HEK293 (cell line): ENCODE measurements around the gene HMG20B.
A peak's percentile ranks its signal among the peaks of the same experiment; 100 is the strongest.

Experiments used
- BCL11B ChIP-seq: fragments of 450-650 bp; formaldehyde crosslinking; IDR thresholded peaks from 2 replicates; pipeline ENCODE4 v1.5.1; 2016; ENCODE audit warnings: low read depth, missing biosample characterization, missing genetic modification characterization
- BCL6B ChIP-seq: fragments of 450-650 bp; formaldehyde crosslinking; IDR thresholded peaks from 2 replicates; pipeline ENCODE4 v1.5.1; 2017; ENCODE audit warnings: missing biosample characterization, missing genetic modification characterization
- EGR2 ChIP-seq: fragments of 450-650 bp; formaldehyde crosslinking; IDR thresholded peaks from 2 replicates; pipeline ENCODE4 v1.5.1; 2016; ENCODE audit warnings: low read depth, missing biosample characterization, missing genetic modification characterization
- KLF7 ChIP-seq: fragments of 450-650 bp; formaldehyde crosslinking; IDR thresholded peaks from 2 replicates; pipeline ENCODE4 v1.5.1; 2016; ENCODE audit warnings: missing biosample characterization, missing genetic modification characterization, borderline replicate concordance
- KLF9 ChIP-seq: fragments of 450-650 bp; formaldehyde crosslinking; IDR thresholded peaks from 2 replicates; pipeline ENCODE4 v1.5.1; 2016; ENCODE audit warnings: missing biosample characterization, missing genetic modification characterization, low read depth
- PBX3 ChIP-seq: sonication (generic); formaldehyde crosslinking; IDR thresholded peaks from 2 replicates; pipeline ENCODE4 v1.8.1; 2022; ENCODE audit warnings: mild to moderate bottlenecking, moderate library complexity, missing genetic modification reagents
- ZBTB21 ChIP-seq: fragments of 450-650 bp; formaldehyde crosslinking; IDR thresholded peaks from 2 replicates; pipeline ENCODE4 v1.5.1; 2017; ENCODE audit warnings: missing biosample characterization, missing genetic modification characterization
- ZBTB8A ChIP-seq: fragments of 450-650 bp; formaldehyde crosslinking; IDR thresholded peaks from 2 replicates; pipeline ENCODE4 v1.5.1; 2016; ENCODE audit warnings: missing biosample characterization, missing genetic modification characterization
- ZNF138 ChIP-seq: fragments of 450-650 bp; formaldehyde crosslinking; IDR thresholded peaks from 2 replicates; pipeline ENCODE4 v1.5.1; 2016; ENCODE audit warnings: missing biosample characterization, missing genetic modification characterization, borderline replicate concordance
- ZNF155 ChIP-seq: fragments of 450-650 bp; formaldehyde crosslinking; IDR thresholded peaks from 2 replicates; pipeline ENCODE4 v1.5.1; 2016; ENCODE audit warnings: missing biosample characterization, missing genetic modification characterization
- ZNF157 ChIP-seq: fragments of 450-650 bp; formaldehyde crosslinking; IDR thresholded peaks from 2 replicates; pipeline ENCODE4 v1.5.1; 2016; ENCODE audit warnings: missing biosample characterization, missing genetic modification characterization
- ZNF19 ChIP-seq: fragments of 450-650 bp; formaldehyde crosslinking; IDR thresholded peaks from 2 replicates; pipeline ENCODE4; 2016; ENCODE audit warnings: missing biosample characterization, missing genetic modification characterization, low read depth
- ZNF223 ChIP-seq: fragments of 450-650 bp; formaldehyde crosslinking; IDR thresholded peaks from 2 replicates; pipeline ENCODE4 v1.5.1; 2016; ENCODE audit warnings: missing biosample characterization, missing genetic modification characterization
- ZNF239 ChIP-seq: fragments of 450-650 bp; formaldehyde crosslinking; IDR thresholded peaks from 2 replicates; pipeline ENCODE4 v1.5.1; 2016; ENCODE audit warnings: missing biosample characterization, missing genetic modification characterization
- ZNF266 ChIP-seq: fragments of 450-650 bp; formaldehyde crosslinking; IDR thresholded peaks from 2 replicates; pipeline ENCODE4 v1.5.1; 2016; ENCODE audit warnings: missing biosample characterization, missing genetic modification characterization, low read depth
- ZNF341 ChIP-seq: fragments of 450-650 bp; formaldehyde crosslinking; IDR thresholded peaks from 2 replicates; pipeline ENCODE4; 2016; ENCODE audit warnings: low read depth, missing biosample characterization, missing genetic modification characterization
- ZNF404 ChIP-seq: fragments of 450-650 bp; formaldehyde crosslinking; IDR thresholded peaks from 2 replicates; pipeline ENCODE4 v1.5.1; 2017; ENCODE audit warnings: missing biosample characterization, missing genetic modification characterization
- ZNF423 ChIP-seq: fragments of 450-650 bp; formaldehyde crosslinking; IDR thresholded peaks from 2 replicates; pipeline ENCODE4 v1.5.1; 2016; ENCODE audit warnings: missing biosample characterization, missing genetic modification characterization
- ZNF433 ChIP-seq: fragments of 450-650 bp; formaldehyde crosslinking; IDR thresholded peaks from 2 replicates; pipeline ENCODE4 v1.5.1; 2016; ENCODE audit warnings: missing biosample characterization, missing genetic modification characterization, low read depth
- ZNF48 ChIP-seq: fragments of 450-650 bp; formaldehyde crosslinking; IDR thresholded peaks from 2 replicates; pipeline ENCODE4 v1.5.1; 2016; ENCODE audit warnings: missing biosample characterization, missing genetic modification characterization
- ZNF560 ChIP-seq: fragments of 450-650 bp; formaldehyde crosslinking; IDR thresholded peaks from 2 replicates; pipeline ENCODE4 v1.5.1; 2017; ENCODE audit warnings: missing biosample characterization, missing genetic modification characterization, borderline replicate concordance
- ZNF677 ChIP-seq: fragments of 450-650 bp; IDR thresholded peaks from 2 replicates; pipeline ENCODE4 v1.5.0; 2018; ENCODE audit warnings: missing biosample characterization, mild to moderate bottlenecking, missing genetic modification characterization, moderate library complexity
- ZNF777 ChIP-seq: fragments of 450-650 bp; formaldehyde crosslinking; IDR thresholded peaks from 2 replicates; pipeline ENCODE4 v1.5.1; 2017; ENCODE audit warnings: missing biosample characterization, missing genetic modification characterization, borderline replicate concordance
- ZNF843 ChIP-seq: fragments of 450-650 bp; formaldehyde crosslinking; IDR thresholded peaks from 2 replicates; pipeline ENCODE4 v1.5.1; 2016; ENCODE audit warnings: missing biosample characterization, missing genetic modification characterization
- TF ChIP-seq, protein P1 (sequence below): fragments of 450-650 bp; formaldehyde crosslinking; IDR thresholded peaks from 2 replicates; pipeline ENCODE4 v1.5.1; 2016; ENCODE audit warnings: missing biosample characterization, missing genetic modification characterization
- TF ChIP-seq, protein P2 (sequence below): fragments of 450-650 bp; formaldehyde crosslinking; IDR thresholded peaks from 2 replicates; pipeline ENCODE4 v1.5.1; 2016; ENCODE audit warnings: missing biosample characterization, missing genetic modification characterization
- TF ChIP-seq, protein P3 (sequence below): fragments of 450-650 bp; formaldehyde crosslinking; IDR thresholded peaks from 2 replicates; pipeline ENCODE4 v1.5.1; 2016; ENCODE audit warnings: missing biosample characterization, missing genetic modification characterization
- TF ChIP-seq, protein P4 (sequence below): fragments of 450-650 bp; formaldehyde crosslinking; IDR thresholded peaks from 2 replicates; pipeline ENCODE4; 2016; ENCODE audit warnings: missing biosample characterization, missing genetic modification characterization
- TF ChIP-seq, protein P5 (sequence below): fragments of 450-650 bp; formaldehyde crosslinking; IDR thresholded peaks from 2 replicates; pipeline ENCODE4 v1.5.1; 2016; ENCODE audit warnings: missing biosample characterization, missing genetic modification characterization

HMG20B gene

GRCh38 chr19:3573162-3573857, 566 bp downstream of the HMG20B start (continued):
- TF ChIP-seq, protein P1, sequence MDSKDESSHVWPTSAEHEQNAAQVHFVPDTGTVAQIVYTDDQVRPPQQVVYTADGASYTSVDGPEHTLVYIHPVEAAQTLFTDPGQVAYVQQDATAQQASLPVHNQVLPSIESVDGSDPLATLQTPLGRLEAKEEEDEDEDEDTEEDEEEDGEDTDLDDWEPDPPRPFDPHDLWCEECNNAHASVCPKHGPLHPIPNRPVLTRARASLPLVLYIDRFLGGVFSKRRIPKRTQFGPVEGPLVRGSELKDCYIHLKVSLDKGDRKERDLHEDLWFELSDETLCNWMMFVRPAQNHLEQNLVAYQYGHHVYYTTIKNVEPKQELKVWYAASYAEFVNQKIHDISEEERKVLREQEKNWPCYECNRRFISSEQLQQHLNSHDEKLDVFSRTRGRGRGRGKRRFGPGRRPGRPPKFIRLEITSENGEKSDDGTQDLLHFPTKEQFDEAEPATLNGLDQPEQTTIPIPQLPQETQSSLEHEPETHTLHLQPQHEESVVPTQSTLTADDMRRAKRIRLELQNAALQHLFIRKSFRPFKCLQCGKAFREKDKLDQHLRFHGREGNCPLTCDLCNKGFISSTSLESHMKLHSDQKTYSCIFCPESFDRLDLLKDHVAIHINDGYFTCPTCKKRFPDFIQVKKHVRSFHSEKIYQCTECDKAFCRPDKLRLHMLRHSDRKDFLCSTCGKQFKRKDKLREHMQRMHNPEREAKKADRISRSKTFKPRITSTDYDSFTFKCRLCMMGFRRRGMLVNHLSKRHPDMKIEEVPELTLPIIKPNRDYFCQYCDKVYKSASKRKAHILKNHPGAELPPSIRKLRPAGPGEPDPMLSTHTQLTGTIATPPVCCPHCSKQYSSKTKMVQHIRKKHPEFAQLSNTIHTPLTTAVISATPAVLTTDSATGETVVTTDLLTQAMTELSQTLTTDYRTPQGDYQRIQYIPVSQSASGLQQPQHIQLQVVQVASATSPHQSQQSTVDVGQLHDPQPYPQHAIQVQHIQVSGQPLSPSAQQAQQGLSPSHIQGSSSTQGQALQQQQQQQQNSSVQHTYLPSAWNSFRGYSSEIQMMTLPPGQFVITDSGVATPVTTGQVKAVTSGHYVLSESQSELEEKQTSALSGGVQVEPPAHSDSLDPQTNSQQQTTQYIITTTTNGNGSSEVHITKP (tag by site-specific recombination): no peak
- TF ChIP-seq ZNF777 (tag by site-specific recombination) (no peak), ZNF404 (no peak), ZNF19 (tag by site-specific recombination) (no peak), ZNF223 (tag by site-specific recombination) (no peak), KLF7 (no peak), BCL6B (tag by site-specific recombination) (no peak), ZNF239 (tag by site-specific recombination) (no peak), ZNF155 (tag by site-specific recombination) (no peak), ZNF423 (tag by site-specific recombination) (peak; percentile 91), ZNF266 (no peak), ZBTB21 (tag by site-specific recombination) (no peak), ZNF157 (tag by site-specific recombination) (no peak), EGR2 (tag by site-specific recombination) (no peak), ZNF48 (tag by site-specific recombination) (no peak), ZNF677 (tag by site-specific recombination) (no peak), ZNF560 (no peak), ZNF341 (peak; percentile 68), ZNF843 (tag by site-specific recombination) (peak; percentile 11; the same call in 1 of the 2 replicates), KLF9 (tag by site-specific recombination) (0 out of 2 replicates have a peak, but pooled peaks have one; percentile 5), PBX3 (no peak), ZNF433 (no peak), ZBTB8A (peak; percentile 83), BCL11B (tag by site-specific recombination) (peak; percentile 96), ZNF138 (tag by site-specific recombination) (no peak)
- TF ChIP-seq, protein P2, sequence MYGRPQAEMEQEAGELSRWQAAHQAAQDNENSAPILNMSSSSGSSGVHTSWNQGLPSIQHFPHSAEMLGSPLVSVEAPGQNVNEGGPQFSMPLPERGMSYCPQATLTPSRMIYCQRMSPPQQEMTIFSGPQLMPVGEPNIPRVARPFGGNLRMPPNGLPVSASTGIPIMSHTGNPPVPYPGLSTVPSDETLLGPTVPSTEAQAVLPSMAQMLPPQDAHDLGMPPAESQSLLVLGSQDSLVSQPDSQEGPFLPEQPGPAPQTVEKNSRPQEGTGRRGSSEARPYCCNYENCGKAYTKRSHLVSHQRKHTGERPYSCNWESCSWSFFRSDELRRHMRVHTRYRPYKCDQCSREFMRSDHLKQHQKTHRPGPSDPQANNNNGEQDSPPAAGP (tag by site-specific recombination): no peak
- TF ChIP-seq, protein P3, sequence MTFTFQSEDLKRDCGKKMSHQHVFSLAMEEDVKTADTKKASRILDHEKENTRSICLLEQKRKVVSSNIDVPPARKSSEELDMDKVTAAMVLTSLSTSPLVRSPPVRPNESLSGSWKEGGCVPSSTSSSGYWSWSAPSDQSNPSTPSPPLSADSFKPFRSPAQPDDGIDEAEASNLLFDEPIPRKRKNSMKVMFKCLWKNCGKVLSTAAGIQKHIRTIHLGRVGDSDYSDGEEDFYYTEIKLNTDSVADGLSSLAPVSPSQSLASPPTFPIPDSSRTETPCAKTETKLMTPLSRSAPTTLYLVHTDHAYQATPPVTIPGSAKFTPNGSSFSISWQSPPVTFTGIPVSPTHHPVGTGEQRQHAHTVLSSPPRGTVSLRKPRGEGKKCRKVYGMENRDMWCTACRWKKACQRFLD (tag by site-specific recombination): no peak
- TF ChIP-seq, protein P4, sequence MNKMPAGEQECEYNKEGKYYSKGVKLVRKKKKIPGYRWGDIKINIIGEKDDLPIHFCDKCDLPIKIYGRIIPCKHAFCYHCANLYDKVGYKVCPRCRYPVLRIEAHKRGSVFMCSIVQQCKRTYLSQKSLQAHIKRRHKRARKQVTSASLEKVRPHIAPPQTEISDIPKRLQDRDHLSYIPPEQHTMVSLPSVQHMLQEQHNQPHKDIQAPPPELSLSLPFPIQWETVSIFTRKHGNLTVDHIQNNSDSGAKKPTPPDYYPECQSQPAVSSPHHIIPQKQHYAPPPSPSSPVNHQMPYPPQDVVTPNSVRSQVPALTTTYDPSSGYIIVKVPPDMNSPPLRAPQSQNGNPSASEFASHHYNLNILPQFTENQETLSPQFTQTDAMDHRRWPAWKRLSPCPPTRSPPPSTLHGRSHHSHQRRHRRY (tag by site-specific recombination): no peak
- TF ChIP-seq, protein P5, sequence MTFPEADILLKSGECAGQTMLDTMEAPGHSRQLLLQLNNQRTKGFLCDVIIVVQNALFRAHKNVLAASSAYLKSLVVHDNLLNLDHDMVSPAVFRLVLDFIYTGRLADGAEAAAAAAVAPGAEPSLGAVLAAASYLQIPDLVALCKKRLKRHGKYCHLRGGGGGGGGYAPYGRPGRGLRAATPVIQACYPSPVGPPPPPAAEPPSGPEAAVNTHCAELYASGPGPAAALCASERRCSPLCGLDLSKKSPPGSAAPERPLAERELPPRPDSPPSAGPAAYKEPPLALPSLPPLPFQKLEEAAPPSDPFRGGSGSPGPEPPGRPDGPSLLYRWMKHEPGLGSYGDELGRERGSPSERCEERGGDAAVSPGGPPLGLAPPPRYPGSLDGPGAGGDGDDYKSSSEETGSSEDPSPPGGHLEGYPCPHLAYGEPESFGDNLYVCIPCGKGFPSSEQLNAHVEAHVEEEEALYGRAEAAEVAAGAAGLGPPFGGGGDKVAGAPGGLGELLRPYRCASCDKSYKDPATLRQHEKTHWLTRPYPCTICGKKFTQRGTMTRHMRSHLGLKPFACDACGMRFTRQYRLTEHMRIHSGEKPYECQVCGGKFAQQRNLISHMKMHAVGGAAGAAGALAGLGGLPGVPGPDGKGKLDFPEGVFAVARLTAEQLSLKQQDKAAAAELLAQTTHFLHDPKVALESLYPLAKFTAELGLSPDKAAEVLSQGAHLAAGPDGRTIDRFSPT (tag by site-specific recombination): peak; percentile 34; the same call in 1 of the 2 replicates
